Smooth muscle cell (in vitro differentiated cells): ENCODE results near the gene PTTG1IP. TPM values are rescaled to one million over a fixed set of nuclear protein-coding genes. Genes with fewer than 3 reads are reported as not detected.

ENCODE experiments used
- DNase-seq: peaks from one replicate; lab custom pipeline; 2025; ENCODE audit not compliant: unreplicated experiment; lab: John Stamatoyannopoulos, UW
- H2AFZ ChIP-seq: fragments of 200-600 bp; sonication (generic); 2 replicates; pipeline ENCODE4 v1.6.0; 2016; ENCODE audit warnings: antibody characterized with exemption, low read depth, mild to moderate bottlenecking
- H3F3A ChIP-seq: fragments of 200-600 bp; sonication (generic); 2 replicates; pipeline ENCODE4 v1.6.0; 2017; ENCODE audit warnings: antibody characterized with exemption, low read depth
- H3K27ac ChIP-seq: fragments of 200-600 bp; sonication (generic); 2 replicates; pipeline ENCODE4 v1.5.1; 2016; ENCODE audit warnings: low read depth, mild to moderate bottlenecking
- H3K27me3 ChIP-seq: fragments of 200-600 bp; sonication (generic); 2 replicates; pipeline ENCODE4 v1.6.1; 2016; ENCODE audit warnings: low read depth, mild to moderate bottlenecking
- H3K36me3 ChIP-seq: fragments of 200-600 bp; sonication (generic); 2 replicates; pipeline ENCODE4 v1.5.1; 2016; ENCODE audit warnings: low read depth
- H3K4me1 ChIP-seq: fragments of 200-600 bp; sonication (generic); 2 replicates; pipeline ENCODE4 v1.5.1; 2016; ENCODE audit warnings: low read depth
- H3K4me2 ChIP-seq: fragments of 200-600 bp; sonication (generic); 2 replicates; pipeline ENCODE4 v1.6.0; 2016; ENCODE audit warnings: mild to moderate bottlenecking
- H3K4me3 ChIP-seq: fragments of 200-600 bp; sonication (generic); 2 replicates; pipeline ENCODE4 v1.5.1; 2016; ENCODE audit warnings: mild to moderate bottlenecking
- H3K79me2 ChIP-seq: fragments of 200-600 bp; sonication (generic); 2 replicates; pipeline ENCODE4 v1.6.0; 2016; ENCODE audit warnings: low read depth, mild to moderate bottlenecking
- H3K9ac ChIP-seq: fragments of 200-600 bp; sonication (generic); 2 replicates; pipeline ENCODE4 v1.6.0; 2016; ENCODE audit warnings: low read depth
- H3K9me3 ChIP-seq: fragments of 200-600 bp; sonication (generic); replicated peaks from 2 replicates; pipeline ENCODE4 v1.5.1; 2016; ENCODE audit warnings: low read depth
- H4K20me1 ChIP-seq: fragments of 200-600 bp; sonication (generic); 2 replicates; pipeline ENCODE4 v1.6.0; 2016; ENCODE audit warnings: low read depth
- CTCF ChIP-seq: fragments of 200-600 bp; sonication (generic); IDR thresholded peaks from 2 replicates; pipeline ENCODE4 v1.5.1; 2017; ENCODE audit warnings: borderline replicate concordance, mild to moderate bottlenecking, antibody characterized with exemption; ENCODE audit not compliant: insufficient read depth, poor library complexity, severe bottlenecking
- WGBS: methylation state at CpG from one replicate; pipeline ENCODE4 v1.1.7; 2016; ENCODE audit warnings: low lambda C conversion rate; 5-methylcytosine and 5-hydroxymethylcytosine counted together
- polyA plus RNA-seq: library from polyadenylated mRNA; unstranded; fragments of >200 nt; fragmentation: Nextera tagmentation; extraction: Ambion mirVana; gene quantifications from 2 replicates; pipeline ENCODE4 v1.2.1, GENCODE V29; 2016
- total RNA-seq: library from RNA; depleted of rRNA; stranded (reverse); fragments of >200 nt; gene quantifications from 2 replicates; pipeline ENCODE4 v1.2.3, GENCODE V29; 2014

Gene PTTG1IP
- total and polyA plus RNA-seq, 2 experiments from 2014 or later = 331 to 340 TPM

GRCh38 chr21:44905016-44905727 is 31.7 kb upstream of the PTTG1IP start:
- Histone ChIP-seq H3K9me3 (no peaks in the 10 kb centered on the region), H3K4me2 (no peak overlapping the region), H4K20me1 (no peaks in the 10 kb centered on the region), H3F3A (no peaks in the 10 kb centered on the region), H3K79me2 (no peaks in the 10 kb centered on the region), H3K27ac (no peak overlapping the region), H3K9ac (no peak overlapping the region), H2AFZ (no peak overlapping the region), H3K27me3 (no peaks in the 10 kb centered on the region), H3K36me3 (no peaks in the 10 kb centered on the region), H3K4me3 (no peak overlapping the region), H3K4me1 (peaks cover 9% of the 10 kb centered on the region)
- no peak for TF ChIP-seq CTCF
- 95% methylated on average over 20 of the region's 22 CpGs for WGBS
- no peak for DNase-seq

GRCh38 chr21:44904141-44904923 is 30.8 kb upstream of the PTTG1IP start:
- Histone ChIP-seq H3K27me3 (no peaks in the 10 kb centered on the region), H3F3A (no peaks in the 10 kb centered on the region)

GRCh38 chr21:44903689-44904088 is 30.2 kb upstream of the PTTG1IP start:
- no peak for DNase-seq
- no peaks in the 10 kb centered on the region for H3K79me2 ChIP-seq
- H2AFZ ChIP-seq = no peak overlapping the region
- WGBS = 91% methylated on average over 22 of the region's 22 CpGs
- no peak overlapping the region for H3K4me2 ChIP-seq
- no peaks in the 10 kb centered on the region for H3F3A ChIP-seq
- TF ChIP-seq CTCF = no peak
- no peak overlapping the region for H3K4me3 ChIP-seq
- no peaks in the 10 kb centered on the region for H4K20me1 ChIP-seq
- H3K27ac ChIP-seq = no peak overlapping the region
- no peaks in the 10 kb centered on the region for H3K9me3 ChIP-seq
- H3K36me3 ChIP-seq = no peaks in the 10 kb centered on the region
- peaks cover 9% of the 10 kb centered on the region for H3K4me1 ChIP-seq
- H3K9ac ChIP-seq = no peak overlapping the region
- no peaks in the 10 kb centered on the region for H3K27me3 ChIP-seq

More at GRCh38 chr21:44904141-44904923, 30.8 kb upstream of the PTTG1IP start:
- H3K79me2 ChIP-seq = no peaks in the 10 kb centered on the region
- no peak for TF ChIP-seq CTCF
- H3K4me2 ChIP-seq = no peak overlapping the region
- H3K9ac ChIP-seq = no peak overlapping the region
- H3K36me3 ChIP-seq = no peaks in the 10 kb centered on the region
- WGBS = 99% methylated on average over 12 of the region's 14 CpGs
- DNase-seq = no peak
- H3K4me1 ChIP-seq = peaks cover 9% of the 10 kb centered on the region
- no peaks in the 10 kb centered on the region for H4K20me1 ChIP-seq
- no peak overlapping the region for H3K27ac ChIP-seq
- no peak overlapping the region for H2AFZ ChIP-seq
- no peaks in the 10 kb centered on the region for H3K9me3 ChIP-seq
- no peak overlapping the region for H3K4me3 ChIP-seq
